AG04450 (cell line): Measurements from ENCODE around the gene GIT1. TPM values are rescaled to one million over a fixed set of nuclear protein-coding genes. Genes with fewer than 3 reads are reported as not detected.

Experiments used
- CTCF ChIA-PET: fragments of 300-600, 350-600 bp; formaldehyde crosslinking; extraction: SDS; loops from one replicate; lab custom pipeline; 2022; ENCODE audit warnings: antibody characterized with exemption, inconsistent platforms; lab: Charles Lee
- POLR2A ChIA-PET: fragments of 350-600 bp; formaldehyde crosslinking; extraction: SDS; loops from one replicate; lab custom pipeline; 2021; ENCODE audit warnings: antibody characterized with exemption, inconsistent platforms; lab: Yijun Ruan, JAX
- DNase-seq: peaks from one replicate; pipeline ENCODE4 v3.0.0-alpha.2; 2011; ENCODE audit warnings: low read depth, low spot score
- H3K27ac ChIP-seq: one replicate; pipeline ENCODE4 v1.5.1; 2012; ENCODE audit warnings: low read depth, low read length, control low read depth
- H3K27me3 ChIP-seq: one replicate; pipeline ENCODE4 v1.6.0; 2012; ENCODE audit warnings: low read length; ENCODE audit not compliant: control insufficient read depth, insufficient read depth
- H3K4me3 ChIP-seq: 2 replicates; pipeline ENCODE4 v1.5.1; 2011; ENCODE audit warnings: mild to moderate bottlenecking, low read depth, low read length, control low read depth
- H3K9me3 ChIP-seq: 2 replicates; pipeline ENCODE4 v1.5.1; 2012; ENCODE audit warnings: low read length; ENCODE audit not compliant: control insufficient read depth, insufficient read depth
- polyA plus RNA-seq: library from polyadenylated mRNA; depleted of rRNA; stranded (reverse); fragments of >200 nt; gene quantifications from 2 replicates; pipeline ENCODE4 v1.2.3, GENCODE V29; 2011
- TF ChIP-seq, protein P1 (sequence below): IDR thresholded peaks from 2 replicates; pipeline ENCODE4 v1.5.1; 2011; ENCODE audit warnings: low read depth, low read length, control low read depth, inconsistent platforms

GIT1 gene
- polyA plus RNA-seq, 1 experiment = 20.7 TPM

DNA sequence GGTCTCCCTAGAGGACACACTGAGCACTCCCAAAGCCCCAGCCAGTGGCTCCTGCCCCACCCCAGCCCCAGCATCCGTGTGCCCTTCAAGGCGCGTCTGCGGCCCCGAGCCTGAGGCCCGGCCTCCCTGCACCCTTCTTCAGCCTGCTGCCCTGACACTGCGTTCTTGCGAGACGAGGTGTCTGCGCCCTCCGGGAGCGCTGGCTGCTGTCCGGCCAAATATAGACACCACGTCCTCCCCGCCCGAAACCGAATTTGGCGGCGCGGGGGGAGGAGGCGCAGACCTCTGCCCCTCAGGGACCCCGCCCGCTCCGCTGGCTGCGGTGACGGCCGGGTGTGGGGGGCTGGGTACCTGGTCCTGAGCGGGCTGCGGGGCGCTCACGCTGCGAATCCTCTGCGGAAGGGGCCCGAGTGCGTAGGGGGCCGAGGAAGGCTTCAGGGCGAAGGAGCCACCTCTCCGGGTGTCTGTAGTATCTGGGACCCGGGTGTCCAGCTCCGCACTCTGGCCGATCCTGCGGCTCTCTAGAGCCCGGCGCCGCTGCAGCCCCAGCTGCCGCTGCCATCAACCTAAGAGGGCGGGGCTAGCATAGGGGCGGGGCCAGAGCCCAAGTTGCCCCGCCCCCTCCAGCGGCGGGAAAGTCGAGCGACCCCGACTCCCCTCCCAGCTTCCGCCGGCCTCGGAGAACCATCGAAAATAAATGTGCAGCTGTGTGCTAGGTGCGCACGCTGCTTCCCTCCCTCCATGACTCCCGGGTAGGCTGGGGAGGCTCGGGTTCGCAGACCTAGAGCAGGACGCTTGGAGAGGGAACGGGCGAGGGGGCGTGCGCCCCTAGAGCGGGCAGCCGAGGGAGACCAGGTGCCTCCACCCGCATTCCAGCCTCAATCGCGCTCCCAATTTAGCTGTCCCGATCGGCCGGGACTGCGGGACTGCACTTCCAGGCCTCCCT lies 33.2 kb upstream of the GIT1 start, which contains the start of gene CORO6:
Gene CORO6 (minus strand): TSS at position 576 of the 946 bp plus-strand sequence. CDS start 1,491 bp downstream, outside the sequence.
- DNase-seq = no peak
- CTCF ChIA-PET = no interaction called here
- TF ChIP-seq, protein P1, sequence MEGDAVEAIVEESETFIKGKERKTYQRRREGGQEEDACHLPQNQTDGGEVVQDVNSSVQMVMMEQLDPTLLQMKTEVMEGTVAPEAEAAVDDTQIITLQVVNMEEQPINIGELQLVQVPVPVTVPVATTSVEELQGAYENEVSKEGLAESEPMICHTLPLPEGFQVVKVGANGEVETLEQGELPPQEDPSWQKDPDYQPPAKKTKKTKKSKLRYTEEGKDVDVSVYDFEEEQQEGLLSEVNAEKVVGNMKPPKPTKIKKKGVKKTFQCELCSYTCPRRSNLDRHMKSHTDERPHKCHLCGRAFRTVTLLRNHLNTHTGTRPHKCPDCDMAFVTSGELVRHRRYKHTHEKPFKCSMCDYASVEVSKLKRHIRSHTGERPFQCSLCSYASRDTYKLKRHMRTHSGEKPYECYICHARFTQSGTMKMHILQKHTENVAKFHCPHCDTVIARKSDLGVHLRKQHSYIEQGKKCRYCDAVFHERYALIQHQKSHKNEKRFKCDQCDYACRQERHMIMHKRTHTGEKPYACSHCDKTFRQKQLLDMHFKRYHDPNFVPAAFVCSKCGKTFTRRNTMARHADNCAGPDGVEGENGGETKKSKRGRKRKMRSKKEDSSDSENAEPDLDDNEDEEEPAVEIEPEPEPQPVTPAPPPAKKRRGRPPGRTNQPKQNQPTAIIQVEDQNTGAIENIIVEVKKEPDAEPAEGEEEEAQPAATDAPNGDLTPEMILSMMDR = no peak
- H3K27ac ChIP-seq = peak within 1 kb of the TSS; percentile 2
- POLR2A ChIA-PET = interaction anchor here (0.6 kb wide), 1 partner anchor 112 kb away, joined by 3 read pairs; no protein-coding TSS in a partner anchor
- H3K27me3 ChIP-seq = no peaks in the 10 kb centered on the region
- no peaks in the 10 kb centered on the region; the same call in 1 of the 2 replicates for H3K9me3 ChIP-seq
- H3K4me3 ChIP-seq = peak within 1 kb of the TSS; percentile 77

DNA sequence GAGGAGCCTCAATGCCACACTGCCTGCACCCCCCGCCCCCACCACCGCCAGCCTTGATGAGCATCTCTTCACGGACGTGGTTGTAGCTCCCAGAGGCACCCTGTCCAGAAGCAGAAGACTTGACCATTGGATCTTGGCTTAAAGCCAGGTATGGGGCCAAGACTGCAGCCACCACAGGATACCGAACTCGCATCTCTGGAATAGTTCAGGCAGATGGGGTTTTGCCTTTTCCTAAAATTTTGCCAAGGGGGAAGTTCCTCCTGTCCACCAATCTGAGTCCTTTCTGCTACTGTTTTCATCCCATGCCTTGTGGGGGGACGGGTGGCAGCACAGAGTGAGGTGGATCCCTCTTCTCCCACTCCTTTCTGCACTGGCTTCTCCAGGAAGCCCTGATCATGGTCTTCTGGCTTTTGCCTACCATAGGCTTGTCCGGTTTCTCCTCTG lies 32.3 kb upstream of the GIT1 start:
- no peaks in the 10 kb centered on the region; the same call in 1 of the 2 replicates for H3K9me3 ChIP-seq
- H3K4me3 ChIP-seq = peak overlapping the region; percentile 77
- ChIA-PET CTCF (interaction anchor here (0.6 to 1.1 kb wide), 3 partner anchors 18 to 477 kb away, joined by 3 to 5 read pairs (median 3); no protein-coding TSS in a partner anchor), POLR2A (no interaction called here)
- TF ChIP-seq, protein P1 = no peak
- no peak overlapping the region for H3K27ac ChIP-seq
- DNase-seq = no peak
- H3K27me3 ChIP-seq = no peaks in the 10 kb centered on the region

GRCh38 chr17:29620779-29621500 lies 31.5 kb upstream of the GIT1 start:
- H3K9me3 ChIP-seq = no peaks in the 10 kb centered on the region; the same call in 1 of the 2 replicates
- no peaks in the 10 kb centered on the region for H3K27me3 ChIP-seq
- TF ChIP-seq, protein P1 = no peak
- CTCF ChIA-PET = interaction anchor here (0.5 to 1.1 kb wide), 4 partner anchors 19 to 401 kb away, joined by 3 to 6 read pairs (median 3); no protein-coding TSS in a partner anchor
- DNase-seq = no peak
- H3K4me3 ChIP-seq = no peak overlapping the region; the same call in 1 of the 2 replicates
- POLR2A ChIA-PET = no interaction called here
- no peak overlapping the region for H3K27ac ChIP-seq

DNA sequence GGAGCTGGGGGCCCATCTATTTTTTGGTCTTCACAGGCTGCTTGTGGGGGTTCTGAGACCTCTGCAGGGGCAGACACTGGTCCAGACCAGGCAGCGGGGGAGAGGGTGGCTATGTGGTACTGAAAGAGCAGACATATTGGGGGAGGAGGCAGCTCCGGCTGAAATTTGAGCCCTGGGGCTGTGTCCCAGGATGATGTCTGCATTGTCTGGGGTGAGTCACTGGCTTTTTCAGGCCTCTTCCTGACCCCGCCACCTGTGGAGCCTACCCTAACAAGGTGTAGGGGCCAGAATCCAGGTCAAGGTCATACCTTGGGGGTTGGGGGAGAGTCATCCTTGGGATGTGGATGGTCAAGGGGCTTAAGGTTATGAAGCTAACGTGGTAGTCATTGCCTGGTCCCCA lies 30.8 kb upstream of the GIT1 start:
- Histone ChIP-seq H3K4me3 (no peak overlapping the region), H3K9me3 (no peaks in the 10 kb centered on the region; the same call in 1 of the 2 replicates), H3K27me3 (no peaks in the 10 kb centered on the region), H3K27ac (no peak overlapping the region)
- TF ChIP-seq, protein P1 = no peak
- POLR2A ChIA-PET = no interaction called here
- no peak for DNase-seq
- CTCF ChIA-PET = interaction anchor here (0.5 to 1.9 kb wide), 4 partner anchors 22 to 188 kb away, joined by 3 to 6 read pairs (median 6); no protein-coding TSS in a partner anchor
